Measurements from ENCODE around the gene BROX. TPM values are rescaled to one million over a fixed set of nuclear protein-coding genes. Genes with fewer than 3 reads are reported as not detected.

Gene BROX
- total and polyA plus RNA-seq, 4 donors, result 6.0 to 28.3 (median 14.4) TPM

- Histone ChIP-seq H3K27ac (ENCODE audit: low read depth in 1 of 2, low read length in 2 of 2) (no peak overlapping the region), H3K27me3 (ENCODE audit: control insufficient read depth in 4 of 4, insufficient read depth in 4 of 4, low read length in 3 of 4) (no peaks in the 10 kb centered on the region), H3K36me3 (ENCODE audit: control insufficient read depth in 4 of 4, insufficient read depth in 3 of 4, low read depth in 1 of 4, low read length in 3 of 4) (peaks cover 4 to 25% (median 24%) of the 10 kb centered on the region in 4 donors), H3K9ac (ENCODE audit: low read depth in 1 of 2, low read length in 2 of 2) (no peak overlapping the region), H3K9me3 (ENCODE audit: control insufficient read depth in 4 of 4, low read length in 3 of 4) (no peaks in the 10 kb centered on the region), H3K4me3 (ENCODE audit: low read depth in 1 of 3, low read length in 3 of 3) (no peak overlapping the region), H3K4me1 (ENCODE audit: control insufficient read depth in 4 of 4, insufficient read depth in 4 of 4, low read length in 3 of 4) (peaks cover 0 to 1% (median 0%) of the 10 kb centered on the region in 4 donors)
- DNase-seq (ENCODE audit: low spot score), result no peak
- 95% methylated on average over 1 of the region's 1 CpG for WGBS
- TF ChIP-seq RXRA (IDR thresholded peaks at IDR 0.05) (no peak), ZBTB33 (IDR thresholded peaks at IDR 0.05) (no peak), HNF4A (conservative IDR thresholded peaks at IDR 0.05) (no peak), REST (IDR thresholded peaks at IDR 0.05) (no peak), SP1 (IDR thresholded peaks at IDR 0.05) (no peak), FOXA1 (IDR thresholded peaks at IDR 0.05) (no peak), EGR1 (IDR thresholded peaks at IDR 0.05; ENCODE audit: low read depth in 2 of 2) (no peak)
- TF ChIP-seq, protein P1, sequence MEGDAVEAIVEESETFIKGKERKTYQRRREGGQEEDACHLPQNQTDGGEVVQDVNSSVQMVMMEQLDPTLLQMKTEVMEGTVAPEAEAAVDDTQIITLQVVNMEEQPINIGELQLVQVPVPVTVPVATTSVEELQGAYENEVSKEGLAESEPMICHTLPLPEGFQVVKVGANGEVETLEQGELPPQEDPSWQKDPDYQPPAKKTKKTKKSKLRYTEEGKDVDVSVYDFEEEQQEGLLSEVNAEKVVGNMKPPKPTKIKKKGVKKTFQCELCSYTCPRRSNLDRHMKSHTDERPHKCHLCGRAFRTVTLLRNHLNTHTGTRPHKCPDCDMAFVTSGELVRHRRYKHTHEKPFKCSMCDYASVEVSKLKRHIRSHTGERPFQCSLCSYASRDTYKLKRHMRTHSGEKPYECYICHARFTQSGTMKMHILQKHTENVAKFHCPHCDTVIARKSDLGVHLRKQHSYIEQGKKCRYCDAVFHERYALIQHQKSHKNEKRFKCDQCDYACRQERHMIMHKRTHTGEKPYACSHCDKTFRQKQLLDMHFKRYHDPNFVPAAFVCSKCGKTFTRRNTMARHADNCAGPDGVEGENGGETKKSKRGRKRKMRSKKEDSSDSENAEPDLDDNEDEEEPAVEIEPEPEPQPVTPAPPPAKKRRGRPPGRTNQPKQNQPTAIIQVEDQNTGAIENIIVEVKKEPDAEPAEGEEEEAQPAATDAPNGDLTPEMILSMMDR (IDR thresholded peaks at IDR 0.05; ENCODE audit: low read depth, low read length, missing input control), result no peak
These were observed 42.3 kb upstream of the BROX start for GRCh38 chr1:222670110-222670509.

GRCh38 chr1:222680080-222680479 is 32.3 kb upstream of the BROX start:
- Histone ChIP-seq H3K27me3 (ENCODE audit: control insufficient read depth in 4 of 4, insufficient read depth in 4 of 4, low read length in 3 of 4) (no peaks in the 10 kb centered on the region), H3K36me3 (ENCODE audit: control insufficient read depth in 4 of 4, insufficient read depth in 3 of 4, low read depth in 1 of 4, low read length in 3 of 4) (peaks cover 0 to 8% (median 3%) of the 10 kb centered on the region in 4 donors), H3K9ac (ENCODE audit: low read depth in 1 of 2, low read length in 2 of 2) (no peak overlapping the region), H3K4me1 (ENCODE audit: control insufficient read depth in 4 of 4, insufficient read depth in 4 of 4, low read length in 3 of 4) (no peaks in the 10 kb centered on the region), H3K9me3 (ENCODE audit: control insufficient read depth in 4 of 4, low read length in 3 of 4) (no peaks in the 10 kb centered on the region), H3K4me3 (ENCODE audit: low read depth in 1 of 3, low read length in 3 of 3) (no peak overlapping the region), H3K27ac (ENCODE audit: low read depth in 1 of 2, low read length in 2 of 2) (no peak overlapping the region)
- WGBS, result 100% methylated on average over 1 of the region's 1 CpG
- DNase-seq (ENCODE audit: low spot score), result no peak
- TF ChIP-seq HNF4G (IDR thresholded peaks at IDR 0.05) (no peak), RAD21 (IDR thresholded peaks at IDR 0.05) (no peak), NR2F2 (IDR thresholded peaks at IDR 0.05) (no peak), ZBTB33 (IDR thresholded peaks at IDR 0.05) (no peak), HNF4A (conservative IDR thresholded peaks at IDR 0.05) (no peak), ATF3 (IDR thresholded peaks at IDR 0.05) (no peak), RXRA (IDR thresholded peaks at IDR 0.05) (no peak), SP1 (IDR thresholded peaks at IDR 0.05) (no peak), JUND (IDR thresholded peaks at IDR 0.05) (no peak)
- TF ChIP-seq, protein P1 (IDR thresholded peaks at IDR 0.05; ENCODE audit: low read depth, low read length, missing input control), result no peak
